OCI-LY1 (cell line): ENCODE results near the gene ANO4.

Experiments
- CTCF ChIP-seq: fragments of 200-600 bp; sonication (generic), shearing (Covaris generic); IDR thresholded peaks from 2 replicates; pipeline ENCODE4 v1.5.1; 2017; ENCODE audit warnings: mild to moderate bottlenecking, antibody characterized with exemption, low read length, moderate library complexity, mixed read lengths
- EZH2 ChIP-seq: fragments of 200-600 bp; sonication (generic), shearing (Covaris generic); IDR thresholded peaks from 2 replicates; pipeline ENCODE4 v1.8.0; 2017; ENCODE audit warnings: borderline replicate concordance, mixed run types, mild to moderate bottlenecking, antibody characterized with exemption, low read length, moderate library complexity, mixed read lengths

- no peak for TF ChIP-seq CTCF
- no peak for TF ChIP-seq EZH2
These were observed 323.3 kb downstream of the ANO4 start for GRCh38 chr12:101117842-101118241.
